Tibial nerve (tissue), 4 donors: Measurements from ENCODE around the gene UGT1A8. TPM values are rescaled to one million over a fixed set of nuclear protein-coding genes. Genes with fewer than 3 reads are reported as not detected.

Experiments
- DNase-seq, 2 donors: peaks; one replicate each; pipeline ENCODE4 v3.0.0-alpha.2; 2019; ENCODE audit warnings: low spot score in 2 of 2
- H3K27ac ChIP-seq, 4 donors: fragments of 200-600 bp; sonication (generic) in 3 of 4; one replicate each; pipeline ENCODE4 v1.5.1; 2017 to 2019; ENCODE audit warnings: mild to moderate bottlenecking in 1 of 4
- H3K27me3 ChIP-seq, 2 donors: fragments of 200-600 bp; sonication (generic) in 1 of 2; one replicate each; pipeline versions ENCODE4 v1.5.1 to v1.6.0; 2017 to 2019
- H3K36me3 ChIP-seq, 3 donors: fragments of 200-600 bp; sonication (generic); one replicate each; pipeline ENCODE4 v1.5.1; 2018 to 2019
- H3K4me1 ChIP-seq, 4 donors: fragments of 200-600 bp; sonication (generic) in 3 of 4; one replicate each; pipeline ENCODE4 v1.5.1; 2017 to 2019
- H3K4me3 ChIP-seq, 4 donors: fragments of 200-600 bp; sonication (generic) in 3 of 4; one replicate each; pipeline ENCODE4 v1.5.1; 2017 to 2019; ENCODE audit warnings: mild to moderate bottlenecking in 1 of 4, moderate library complexity in 1 of 4
- H3K9me3 ChIP-seq, 4 donors: fragments of 200-600 bp; sonication (generic) in 3 of 4; one replicate each; pipeline ENCODE4 v1.5.1; 2017 to 2019
- CTCF ChIP-seq, 5 experiments: fragments of 200-600 bp in 3 of 5; fragments of 450-650 bp in 2 of 5; sonication (generic) in 3 of 5; IDR thresholded peaks; one replicate each; pipeline ENCODE4 v1.5.1; 2016 to 2019; ENCODE audit warnings: antibody characterized with exemption in 5 of 5, mild to moderate bottlenecking in 3 of 5, moderate library complexity in 2 of 5
- EP300 ChIP-seq, 2 donors: sonication (generic); formaldehyde crosslinking; IDR thresholded peaks; one replicate each; pipeline ENCODE4 v1.6.1; 2017; ENCODE audit warnings: antibody characterized with exemption in 2 of 2, mild to moderate bottlenecking in 1 of 2
- POLR2A ChIP-seq, 2 donors: fragments of 450-650 bp; IDR thresholded peaks; one replicate each; pipeline ENCODE4 v1.6.1; 2017; ENCODE audit warnings: antibody characterized with exemption in 2 of 2, mild to moderate bottlenecking in 2 of 2, moderate library complexity in 2 of 2
- WGBS, 2 donors: methylation state at CpG; one replicate each; pipeline ENCODE4 v1.1.5; 2018; 5-methylcytosine and 5-hydroxymethylcytosine counted together
- total RNA-seq, 4 donors: library from RNA; depleted of rRNA; stranded (reverse); fragments of >200 nt; gene quantifications; one replicate each; pipeline ENCODE4 v1.1.0, GENCODE V29; 2016

The UGT1A8 gene
- total RNA-seq, 4 donors from 2014 or later = not detected

GRCh38 chr2:233817995-233818638 is 200.7 kb downstream of the UGT1A8 start:
- H3K4me1 ChIP-seq = no peaks in the 10 kb centered on the region
- no peaks in the 10 kb centered on the region for H3K36me3 ChIP-seq
- DNase-seq = no peak
- H3K4me3 ChIP-seq = no peak overlapping the region
- 90% methylated on average over 11 of the region's 11 CpGs for WGBS, 2 donors
- no peak overlapping the region for H3K27ac ChIP-seq
- TF ChIP-seq EP300 (IDR thresholded peaks at IDR 0.05) (no peak), CTCF (IDR thresholded peaks at IDR 0.05) (no peak), POLR2A (IDR thresholded peaks at IDR 0.05) (no peak)
- no peaks in the 10 kb centered on the region for H3K27me3 ChIP-seq
- H3K9me3 ChIP-seq = no peaks in the 10 kb centered on the region

DNA sequence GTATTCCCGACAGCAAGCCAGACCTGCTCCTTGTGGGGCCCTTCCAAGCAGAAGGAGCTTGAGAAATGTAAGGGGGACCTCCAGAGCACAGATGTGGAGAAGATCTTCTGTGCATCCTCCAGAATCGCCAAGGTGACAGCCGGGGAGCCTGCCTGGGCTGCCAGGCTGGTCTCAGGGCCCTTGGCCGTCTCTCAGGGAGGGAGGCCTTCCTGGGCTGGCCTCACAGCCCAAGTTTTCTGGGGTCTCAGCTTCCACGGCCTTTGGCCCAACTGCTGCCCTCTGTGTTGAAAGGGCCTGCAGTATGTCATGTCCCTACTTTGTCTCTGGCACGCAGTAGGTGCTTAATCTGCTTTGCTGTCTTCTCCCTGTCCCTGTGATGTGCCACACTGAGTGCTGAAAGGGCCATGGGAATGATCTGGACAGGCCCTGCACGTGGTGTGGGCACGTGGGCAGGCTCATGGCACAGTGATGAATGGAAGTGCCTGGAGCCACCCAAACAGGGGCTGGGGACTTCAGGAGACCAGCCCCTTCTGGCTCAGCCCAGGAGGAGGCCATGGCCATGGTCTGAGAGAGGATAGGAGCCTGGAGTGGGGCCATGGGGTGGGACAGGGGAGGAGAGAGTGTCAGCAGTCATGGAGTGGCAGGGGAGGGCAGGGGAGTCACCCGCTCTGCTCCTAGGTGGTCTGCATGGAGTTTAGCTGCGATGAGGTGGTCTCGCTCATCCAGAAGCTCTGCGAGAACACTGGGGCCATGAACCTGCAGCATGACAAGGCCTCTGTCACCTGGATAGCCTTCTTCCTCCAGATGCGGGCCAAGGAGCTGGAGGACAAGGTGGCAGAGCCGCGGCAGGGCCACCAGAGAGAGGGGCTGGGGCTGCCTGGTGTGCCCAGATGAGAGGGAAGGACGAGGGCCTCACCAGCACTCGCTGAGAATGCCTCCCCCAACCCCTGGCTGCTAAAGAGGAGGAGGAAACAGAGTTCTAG is 201.5 kb downstream of the UGT1A8 start:
- no peaks in the 10 kb centered on the region for H3K9me3 ChIP-seq
- H3K4me1 ChIP-seq = no peaks in the 10 kb centered on the region
- no peak overlapping the region for H3K27ac ChIP-seq
- no peak for TF ChIP-seq POLR2A (IDR thresholded peaks at IDR 0.05)
- TF ChIP-seq CTCF (IDR thresholded peaks at IDR 0.05) = no peak
- TF ChIP-seq EP300 (IDR thresholded peaks at IDR 0.05) = no peak
- no peak overlapping the region for H3K4me3 ChIP-seq
- H3K36me3 ChIP-seq = no peaks in the 10 kb centered on the region
- 75 to 81% methylated on average over 14 to 17 of the region's 17 CpGs for WGBS, 2 donors
- no peak for DNase-seq
- H3K27me3 ChIP-seq = no peaks in the 10 kb centered on the region

DNA sequence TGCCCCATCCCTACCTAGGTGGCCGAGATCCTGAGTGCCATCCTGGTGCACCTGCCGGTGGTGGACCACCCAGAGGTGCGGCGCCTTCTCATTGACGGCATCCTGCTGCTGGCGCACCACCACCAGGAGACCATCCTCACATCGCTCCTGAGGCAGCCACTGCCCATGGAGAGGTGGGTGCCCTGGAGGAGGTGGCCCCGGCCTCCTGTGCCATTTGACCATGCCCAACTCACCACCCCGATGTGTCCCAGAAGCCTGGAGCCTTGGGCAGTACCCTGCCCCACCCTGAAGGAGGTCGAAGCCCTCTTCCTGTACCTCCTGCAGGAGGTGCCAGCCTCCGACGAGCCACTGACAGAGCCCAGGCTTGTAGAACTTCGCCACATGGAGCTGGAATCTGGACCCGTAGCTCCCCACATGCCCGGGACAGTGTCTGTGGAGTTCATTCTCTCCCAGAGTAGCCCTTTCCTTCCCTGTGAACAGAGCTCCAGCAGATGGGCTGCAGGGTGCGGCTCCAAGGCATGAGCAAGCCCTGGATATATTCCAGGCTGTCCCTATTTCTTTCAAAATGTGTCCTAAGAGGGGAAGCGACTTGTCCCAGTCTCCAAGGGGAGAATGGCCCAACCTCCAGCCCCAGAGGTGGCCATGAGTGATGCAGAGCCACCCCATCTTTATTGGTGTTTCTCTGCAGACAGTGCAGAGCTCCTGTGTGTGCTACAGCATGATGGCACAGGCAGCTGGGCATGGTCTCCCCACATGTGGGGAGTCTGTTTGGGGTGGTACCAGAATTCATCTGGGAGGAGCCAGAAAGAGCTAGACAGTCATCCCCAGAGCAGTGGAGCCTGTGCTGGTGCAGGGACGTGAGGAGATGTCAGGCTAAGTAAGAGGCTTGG is 202.7 kb downstream of the UGT1A8 start:
- Histone ChIP-seq H3K27ac (no peak overlapping the region), H3K9me3 (no peaks in the 10 kb centered on the region), H3K36me3 (no peaks in the 10 kb centered on the region), H3K27me3 (no peaks in the 10 kb centered on the region), H3K4me1 (no peaks in the 10 kb centered on the region), H3K4me3 (no peak overlapping the region)
- no peak for TF ChIP-seq POLR2A (IDR thresholded peaks at IDR 0.05)
- TF ChIP-seq CTCF (IDR thresholded peaks at IDR 0.05) = no peak
- TF ChIP-seq EP300 (IDR thresholded peaks at IDR 0.05) = no peak
- 80 to 83% methylated on average over 11 to 15 of the region's 18 CpGs for WGBS, 2 donors
- no peak for DNase-seq

- no peak overlapping the region for H3K27ac ChIP-seq
- H3K27me3 ChIP-seq = no peaks in the 10 kb centered on the region
- no peaks in the 10 kb centered on the region for H3K36me3 ChIP-seq
- 78 to 80% methylated on average over 6 of the region's 6 CpGs for WGBS, 2 donors
- TF ChIP-seq EP300 (IDR thresholded peaks at IDR 0.05) = no peak
- TF ChIP-seq POLR2A (IDR thresholded peaks at IDR 0.05) = no peak
- TF ChIP-seq CTCF (IDR thresholded peaks at IDR 0.05) = no peak
- no peaks in the 10 kb centered on the region for H3K9me3 ChIP-seq
- DNase-seq = no peak
- H3K4me1 ChIP-seq = no peaks in the 10 kb centered on the region
- no peak overlapping the region for H3K4me3 ChIP-seq
These were observed 203.3 kb downstream of the UGT1A8 start for GRCh38 chr2:233820774-233821105.
